Keratinocyte (primary cell): ENCODE results near the gene NOX3. TPM values are rescaled to one million over a fixed set of nuclear protein-coding genes. Genes with fewer than 3 reads are reported as not detected.

ENCODE experiments used
- DNase-seq: peaks from one replicate; pipeline ENCODE4 v3.0.0-alpha.2; 2011; ENCODE audit warnings: low read depth, missing footprints, low spot score
- FAIRE-seq: peaks from 2 replicates; lab custom pipeline; 2011; peaks lifted over from hg19 to GRCh38; lab: Jason Lieb, UNC
- H2AFZ ChIP-seq: 2 replicates; pipeline ENCODE4 v1.6.0; 2012; ENCODE audit warnings: low read length, control low read depth, inconsistent platforms; ENCODE audit not compliant: control insufficient read depth
- H3K27ac ChIP-seq: 2 replicates; pipeline ENCODE4 v1.5.1; 2011; ENCODE audit warnings: low read length; ENCODE audit not compliant: control insufficient read depth, insufficient read depth
- H3K27me3 ChIP-seq: 3 replicates; pipeline ENCODE4 v1.6.0; 2011; ENCODE audit warnings: low read length; ENCODE audit not compliant: control insufficient read depth, insufficient read depth; ENCODE audit errors: extremely low read depth
- H3K36me3 ChIP-seq, 2 experiments: 2 replicates in 1 of 2; 3 replicates in 1 of 2; pipeline ENCODE4 v1.5.1; 2011; ENCODE audit warnings: low read length in 2 of 2, mild to moderate bottlenecking in 1 of 2; ENCODE audit not compliant: control insufficient read depth in 2 of 2, insufficient read depth in 2 of 2; ENCODE audit errors: extremely low read depth in 1 of 2
- H3K4me1 ChIP-seq: 3 replicates; pipeline ENCODE4 v1.5.1; 2011; ENCODE audit warnings: low read length; ENCODE audit not compliant: control insufficient read depth, insufficient read depth; ENCODE audit errors: extremely low read depth
- H3K4me2 ChIP-seq: 3 replicates; pipeline ENCODE4 v1.6.0; 2011; ENCODE audit warnings: low read depth, low read length; ENCODE audit not compliant: control insufficient read depth, insufficient read depth; ENCODE audit errors: extremely low read depth
- H3K4me3 ChIP-seq, 3 experiments: fragments of 200-600 bp in 1 of 3; sonication (generic) in 1 of 3; 2 replicates in 2 of 3; 3 replicates in 1 of 3; pipeline ENCODE4 v1.5.1; 2011 to 2016; ENCODE audit warnings: low read length in 3 of 3, mild to moderate bottlenecking in 3 of 3, control low read depth in 2 of 3, inconsistent platforms in 1 of 3, low read depth in 1 of 3, mixed read lengths in 1 of 3, mixed run types in 1 of 3, moderate library complexity in 1 of 3; ENCODE audit not compliant: control insufficient read depth in 2 of 3, insufficient read depth in 2 of 3; ENCODE audit errors: extremely low read depth in 1 of 3
- H3K79me2 ChIP-seq: 2 replicates; pipeline ENCODE4 v1.6.0; 2012; ENCODE audit warnings: low read length; ENCODE audit not compliant: control insufficient read depth, insufficient read depth
- H3K9ac ChIP-seq: 3 replicates; pipeline ENCODE4 v1.6.0; 2011; ENCODE audit warnings: low read length; ENCODE audit not compliant: control insufficient read depth, insufficient read depth; ENCODE audit errors: extremely low read depth
- H3K9me1 ChIP-seq: 3 replicates; pipeline ENCODE4 v1.6.0; 2011; ENCODE audit warnings: low read length; ENCODE audit not compliant: control insufficient read depth, insufficient read depth; ENCODE audit errors: extremely low read depth
- H3K9me3 ChIP-seq: 2 replicates; pipeline ENCODE4 v1.5.1; 2012; ENCODE audit warnings: low read depth, low read length; ENCODE audit not compliant: control insufficient read depth
- H4K20me1 ChIP-seq: 3 replicates; pipeline ENCODE4 v1.6.0; 2011; ENCODE audit warnings: low read length; ENCODE audit not compliant: control insufficient read depth, insufficient read depth; ENCODE audit errors: extremely low read depth
- CTCF ChIP-seq, 3 experiments: IDR thresholded peaks in 1 of 3; conservative IDR thresholded peaks in 1 of 3; optimal IDR thresholded peaks in 1 of 3; 2 replicates in 2 of 3; 3 replicates in 1 of 3; pipeline versions ENCODE3 to v1.5.1; 2011; ENCODE audit warnings: low read length in 3 of 3, mild to moderate bottlenecking in 3 of 3, moderate library complexity in 2 of 3, control low read depth in 1 of 3, inconsistent platforms in 1 of 3; ENCODE audit not compliant: insufficient read depth in 2 of 3; ENCODE audit errors: extremely low read depth in 1 of 3
- EZH2 ChIP-seq: IDR thresholded peaks from one replicate; pipeline ENCODE4 v1.6.1; 2012; ENCODE audit warnings: inconsistent platforms, mild to moderate bottlenecking, low read length, moderate library complexity
- dilution Hi-C: fragments of 300-500 bp; cut with MboI; formaldehyde crosslinking; loops from one replicate; pipeline ENCODE4 v1.7.0; 2020; ENCODE audit warnings: low sequenced_read_pairs; ENCODE audit not compliant: extremely low pct_ligation_motif_present
- polyA plus RNA-seq, 5 experiments: library from polyadenylated mRNA; depleted of rRNA in 3 of 5; stranded (reverse) in 3 of 5; stranded (forward) in 1 of 5; unstranded in 1 of 5; fragments of >200 nt; gene quantifications; 1 replicate in 1 of 5; 2 replicates in 3 of 5; 3 replicates in 1 of 5; pipeline versions ENCODE4 v1.2.1 to v1.2.3, GENCODE V29; 2011 to 2012; ENCODE audit warnings: missing spikeins in 2 of 5, low read depth in 1 of 5, low replicate concordance in 1 of 5

The NOX3 gene
- polyA plus RNA-seq, 1 donor (not counting 4 experiments of a cell fraction or from before 2014, with no cell fraction given) = not detected

GRCh38 chr6:155481215-155481614 lies 25.6 kb upstream of the NOX3 start:
- Histone ChIP-seq H3K4me3 (no peak overlapping the region), H3K36me3 (no peaks in the 10 kb centered on the region), H3K27ac (no peak overlapping the region), H3K4me1 (peaks cover 11% of the 10 kb centered on the region), H3K27me3 (no peaks in the 10 kb centered on the region), H3K9me3 (no peaks in the 10 kb centered on the region), H3K9ac (no peak overlapping the region), H2AFZ (no peak overlapping the region), H3K9me1 (no peaks in the 10 kb centered on the region), H4K20me1 (no peaks in the 10 kb centered on the region), H3K4me2 (no peak overlapping the region), H3K79me2 (no peaks in the 10 kb centered on the region)
- FAIRE-seq (no peak), DNase-seq (no peak)
- dilution Hi-C loops = no loop called here
- TF ChIP-seq CTCF (optimal IDR thresholded peaks at IDR 0.05 in 1 of 3, IDR thresholded peaks at IDR 0.05 in 1 of 3, conservative IDR thresholded peaks at IDR 0.05 in 1 of 3; ENCODE audit: extremely low read depth in 1 of 3, insufficient read depth in 2 of 3, low read length in 3 of 3) = no peak
- TF ChIP-seq EZH2 = no peak

GRCh38 chr6:155473741-155474140 lies 18.1 kb upstream of the NOX3 start:
- Histone ChIP-seq H3K4me3 (no peak overlapping the region), H3K9me3 (no peaks in the 10 kb centered on the region), H3K27ac (no peak overlapping the region), H3K36me3 (no peaks in the 10 kb centered on the region), H2AFZ (no peak overlapping the region), H3K4me1 (no peaks in the 10 kb centered on the region), H3K9ac (no peak overlapping the region), H3K79me2 (no peaks in the 10 kb centered on the region), H3K4me2 (no peak overlapping the region), H3K9me1 (no peaks in the 10 kb centered on the region), H4K20me1 (no peaks in the 10 kb centered on the region), H3K27me3 (no peaks in the 10 kb centered on the region)
- no peak for TF ChIP-seq CTCF (optimal IDR thresholded peaks at IDR 0.05 in 1 of 3, IDR thresholded peaks at IDR 0.05 in 1 of 3, conservative IDR thresholded peaks at IDR 0.05 in 1 of 3; ENCODE audit: extremely low read depth in 1 of 3, insufficient read depth in 2 of 3, low read length in 3 of 3)
- DNase-seq = no peak
- no peak for FAIRE-seq
- dilution Hi-C loops = no loop called here
